Ureter (tissue), 1 donor: ENCODE measurements around the gene ADAM15. TPM values are rescaled to one million over a fixed set of nuclear protein-coding genes. Genes with fewer than 3 reads are reported as not detected.

Experiments used
- DNase-seq: peaks from one replicate; pipeline ENCODE4 v3.0.0-alpha.2; 2020; ENCODE audit warnings: low spot score
- total RNA-seq: library from RNA; stranded (reverse); gene quantifications from one replicate; pipeline ENCODE4 v1.2.4, GENCODE V29; 2023
- donor health status: DM: yes; HTN: yes; CAD: no.

Gene ADAM15
- total RNA-seq, 1 donor from 2014 or later = 152 TPM

DNA sequence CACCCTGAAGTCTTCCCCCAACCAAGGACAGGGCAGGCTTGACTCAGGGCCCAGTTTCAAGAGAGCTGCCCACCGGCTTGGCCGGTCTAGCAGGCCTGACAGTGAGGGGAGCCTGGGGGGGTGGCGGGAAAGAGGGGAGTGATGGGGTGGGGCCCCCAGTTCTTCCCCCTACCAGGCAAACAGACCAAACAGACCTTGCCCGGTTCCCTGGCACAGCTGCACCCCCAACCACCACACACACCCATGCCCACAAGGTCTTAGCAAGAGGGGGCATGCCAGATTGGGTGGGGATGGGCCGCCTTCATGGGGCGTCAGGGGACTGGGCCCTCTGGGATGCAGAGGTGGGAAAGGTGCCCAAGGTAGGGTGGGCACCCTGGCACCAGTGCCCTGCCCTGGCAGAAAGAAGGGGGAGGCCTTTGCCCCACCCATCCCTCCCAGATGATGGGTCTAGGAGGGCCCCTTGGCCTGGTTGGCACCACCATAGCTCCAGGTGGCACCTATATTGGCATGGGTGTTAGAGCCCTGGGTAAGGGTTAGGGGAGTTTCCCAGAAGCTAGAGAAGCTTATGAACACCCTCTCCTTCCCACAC lies 39.6 kb upstream of the ADAM15 start:
- DNase-seq = peak; percentile 85

DNA sequence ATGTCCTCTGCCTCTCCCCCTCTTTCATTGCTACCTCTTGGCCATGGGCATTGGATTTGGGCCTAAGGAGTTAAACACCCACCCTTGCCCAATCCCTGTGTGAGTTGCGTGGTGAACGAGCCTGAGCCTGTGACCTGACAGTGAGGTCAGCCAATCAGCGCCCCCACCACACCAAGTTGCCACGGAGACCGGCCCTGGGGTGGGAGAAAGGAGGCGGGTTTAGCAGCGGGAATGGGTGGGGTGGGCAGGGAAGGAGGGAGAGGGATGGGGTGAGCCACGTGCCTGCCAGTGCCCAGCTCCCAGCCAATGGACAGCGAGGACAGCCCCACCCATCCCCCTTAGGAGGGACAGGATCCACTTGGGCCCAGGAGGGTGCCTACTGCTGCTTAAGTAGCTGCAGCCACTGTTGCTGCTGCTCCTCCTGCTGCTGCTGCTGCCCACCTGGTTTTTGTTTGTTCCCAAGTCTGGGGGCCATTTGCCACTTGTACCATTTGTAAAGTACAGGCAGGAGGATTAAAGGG lies 39.0 kb upstream of the ADAM15 start:
- peak; percentile 94 for DNase-seq

DNA sequence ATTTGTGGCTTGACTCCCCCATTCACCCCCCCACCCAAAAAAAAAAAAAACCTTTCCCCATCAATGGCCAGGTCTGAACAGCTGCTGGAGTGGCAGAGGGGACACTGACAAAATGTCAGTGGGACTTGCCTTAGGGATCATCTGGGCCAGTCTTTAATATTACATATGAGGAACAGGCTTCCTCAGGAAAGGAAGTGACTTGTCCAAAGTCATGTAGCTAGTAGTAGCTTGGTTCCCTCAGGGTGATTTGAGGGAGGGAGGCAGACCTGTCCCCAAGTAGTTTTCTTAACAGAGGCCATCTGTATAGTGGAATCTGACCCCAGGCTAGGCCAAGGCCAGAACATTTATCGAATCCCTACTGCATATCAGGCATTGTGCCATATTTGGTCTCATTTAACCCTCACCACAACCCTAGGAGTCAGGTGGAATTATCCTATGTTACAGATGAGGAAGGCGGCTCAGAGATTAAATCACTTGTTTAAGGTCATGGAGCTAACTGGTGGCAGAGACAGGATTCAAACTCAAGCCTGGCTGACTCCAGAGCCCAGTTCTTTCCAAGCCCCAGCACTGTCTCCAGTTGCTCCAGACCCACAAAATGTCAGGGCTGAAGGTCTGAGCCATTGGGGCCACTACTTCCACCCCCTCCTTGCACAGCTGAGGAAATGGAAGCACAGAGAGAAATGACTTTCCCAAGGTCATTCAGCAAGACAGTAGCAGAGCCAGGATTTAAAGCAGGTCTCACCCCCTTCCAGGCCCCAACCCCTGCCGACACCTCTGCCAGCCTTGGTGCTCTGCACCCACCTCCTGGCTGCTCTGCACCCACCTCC lies 38.1 kb upstream of the ADAM15 start:
- DNase-seq = no peak

DNA sequence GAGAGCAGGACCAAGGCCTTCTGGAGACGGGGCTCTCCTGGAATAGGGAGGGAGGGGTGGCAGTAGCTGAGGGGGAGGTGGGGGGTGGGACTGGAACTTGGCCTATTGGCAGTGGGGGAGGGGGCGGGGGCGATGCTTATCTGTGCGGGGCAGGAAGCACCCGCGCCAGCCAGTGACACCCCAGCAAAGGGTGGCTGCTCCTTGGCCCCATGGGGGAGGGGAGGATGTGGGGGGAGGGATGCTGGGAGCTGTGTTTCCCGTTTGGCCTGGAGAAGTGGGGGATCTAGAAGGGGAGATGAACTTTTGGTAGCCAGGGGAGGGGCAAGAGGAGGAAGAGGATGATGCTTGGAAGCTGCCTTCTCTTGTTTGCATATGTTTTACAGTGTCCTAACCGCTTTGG lies 37.5 kb upstream of the ADAM15 start:
- no peak for DNase-seq

DNA sequence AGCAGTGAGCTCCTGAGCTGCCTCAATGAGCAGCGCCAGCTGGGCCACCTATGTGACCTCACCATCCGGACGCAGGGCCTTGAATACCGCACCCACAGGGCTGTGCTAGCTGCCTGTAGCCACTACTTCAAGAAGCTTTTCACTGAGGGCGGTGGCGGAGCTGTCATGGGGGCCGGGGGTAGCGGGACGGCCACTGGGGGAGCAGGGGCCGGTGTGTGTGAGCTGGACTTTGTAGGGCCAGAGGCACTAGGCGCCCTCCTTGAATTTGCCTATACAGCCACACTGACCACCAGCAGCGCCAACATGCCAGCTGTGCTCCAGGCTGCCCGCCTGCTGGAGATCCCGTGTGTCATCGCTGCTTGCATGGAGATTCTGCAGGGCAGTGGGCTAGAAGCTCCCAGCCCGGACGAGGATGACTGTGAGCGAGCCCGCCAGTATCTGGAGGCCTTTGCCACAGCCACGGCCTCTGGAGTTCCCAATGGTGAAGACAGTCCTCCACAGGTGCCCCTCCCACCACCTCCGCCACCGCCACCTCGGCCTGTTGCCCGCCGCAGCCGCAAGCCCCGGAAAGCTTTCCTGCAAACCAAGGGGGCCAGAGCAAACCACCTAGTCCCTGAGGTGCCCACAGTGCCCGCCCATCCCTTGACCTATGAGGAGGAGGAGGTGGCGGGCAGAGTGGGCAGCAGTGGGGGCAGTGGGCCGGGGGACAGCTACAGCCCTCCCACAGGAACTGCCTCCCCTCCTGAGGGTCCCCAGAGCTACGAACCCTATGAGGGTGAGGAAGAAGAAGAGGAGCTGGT lies 36.2 kb upstream of the ADAM15 start:
- no peak for DNase-seq

DNA sequence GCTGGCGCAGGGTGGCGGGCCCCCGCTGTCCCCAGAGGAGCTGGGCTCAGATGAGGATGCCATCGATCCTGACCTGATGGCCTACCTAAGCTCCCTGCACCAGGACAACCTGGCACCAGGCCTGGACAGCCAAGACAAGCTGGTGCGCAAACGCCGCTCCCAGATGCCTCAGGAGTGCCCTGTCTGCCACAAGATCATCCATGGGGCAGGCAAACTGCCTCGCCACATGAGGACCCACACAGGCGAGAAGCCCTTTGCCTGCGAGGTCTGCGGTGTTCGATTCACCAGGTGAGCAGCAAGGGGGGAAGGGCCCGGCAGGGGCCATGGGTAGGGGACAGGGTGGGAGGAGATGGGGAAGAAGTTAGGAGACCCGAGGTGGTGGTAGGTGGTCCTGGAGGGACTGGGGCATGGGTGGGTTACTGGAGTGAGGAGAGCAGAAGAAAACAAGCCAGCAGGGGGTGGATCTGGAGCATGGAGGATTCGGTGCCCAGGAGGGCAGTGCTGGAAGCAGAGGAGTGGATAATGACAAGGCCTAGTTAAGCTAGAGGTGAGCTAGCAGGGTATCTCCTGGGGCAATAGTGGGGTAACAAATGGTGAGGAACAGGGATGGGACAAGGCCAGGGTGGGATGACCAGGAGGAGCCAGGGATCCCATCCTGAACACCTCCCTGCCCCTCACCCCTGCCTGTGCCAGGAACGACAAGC lies 35.4 kb upstream of the ADAM15 start:
- no peak for DNase-seq

DNA sequence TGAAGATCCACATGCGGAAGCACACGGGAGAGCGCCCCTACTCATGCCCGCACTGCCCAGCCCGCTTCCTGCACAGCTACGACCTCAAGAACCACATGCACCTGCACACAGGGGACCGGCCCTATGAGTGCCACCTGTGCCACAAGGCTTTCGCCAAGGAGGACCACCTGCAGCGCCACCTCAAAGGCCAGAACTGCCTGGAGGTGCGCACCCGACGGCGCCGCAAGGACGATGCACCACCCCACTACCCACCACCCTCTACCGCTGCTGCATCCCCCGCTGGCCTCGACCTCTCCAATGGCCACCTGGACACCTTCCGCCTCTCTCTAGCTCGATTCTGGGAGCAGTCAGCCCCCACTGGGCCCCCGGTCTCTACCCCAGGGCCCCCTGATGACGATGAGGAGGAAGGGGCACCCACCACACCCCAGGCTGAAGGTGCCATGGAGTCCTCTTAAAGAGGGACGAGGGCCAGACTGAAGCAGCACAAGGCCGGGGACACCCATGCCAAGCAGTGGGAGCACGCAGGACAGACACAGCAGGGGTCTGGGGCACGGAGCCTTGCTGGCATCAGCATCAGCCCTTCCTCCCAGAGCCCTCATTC lies 34.8 kb upstream of the ADAM15 start:
- DNase-seq = no peak

DNA sequence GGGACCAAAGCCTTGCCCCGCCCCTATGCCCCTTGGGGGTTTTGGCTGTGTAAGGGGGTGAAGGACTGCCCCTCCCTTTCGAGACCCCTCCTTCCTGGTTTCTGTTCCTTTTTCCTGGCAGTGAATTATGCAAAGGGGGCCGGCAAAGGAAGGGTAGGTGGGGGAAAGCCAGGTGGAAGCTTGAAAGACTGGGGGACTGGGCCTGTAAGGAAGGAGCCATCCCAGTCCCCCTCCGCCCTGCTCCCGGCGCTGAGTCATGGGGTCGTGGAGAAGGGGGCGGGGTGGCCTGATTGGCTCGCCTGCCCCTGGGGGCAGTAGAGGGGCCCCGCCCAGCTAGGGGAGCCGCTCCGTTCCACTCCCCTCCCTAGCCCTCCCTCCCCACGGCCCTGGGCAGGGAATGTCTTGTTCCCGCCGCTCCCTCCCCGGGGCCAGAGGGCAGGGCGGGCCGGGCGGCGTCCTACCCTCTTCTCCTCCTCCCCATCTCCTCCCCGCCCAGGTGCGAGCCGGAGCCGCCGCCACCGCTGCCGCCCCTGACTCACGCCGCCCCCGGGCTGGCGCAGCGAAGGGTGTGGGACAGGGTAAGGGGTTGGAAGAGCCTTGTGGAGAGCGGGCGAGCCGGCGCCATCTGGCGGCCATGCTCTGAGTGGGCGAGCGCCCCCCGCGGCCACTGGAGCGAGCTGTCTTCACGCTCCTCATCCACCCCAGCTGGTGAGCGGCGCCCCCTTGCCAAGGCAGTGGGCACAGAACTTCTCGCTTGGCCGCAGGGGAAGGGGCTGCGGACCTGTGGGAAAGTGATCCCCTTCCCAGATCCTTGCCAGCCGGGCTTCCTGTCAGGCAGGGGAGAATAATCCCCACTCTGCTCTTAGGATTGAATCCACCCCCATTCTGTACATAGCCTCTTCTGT lies 33.8 kb upstream of the ADAM15 start:
- DNase-seq = peak; percentile 94

DNA sequence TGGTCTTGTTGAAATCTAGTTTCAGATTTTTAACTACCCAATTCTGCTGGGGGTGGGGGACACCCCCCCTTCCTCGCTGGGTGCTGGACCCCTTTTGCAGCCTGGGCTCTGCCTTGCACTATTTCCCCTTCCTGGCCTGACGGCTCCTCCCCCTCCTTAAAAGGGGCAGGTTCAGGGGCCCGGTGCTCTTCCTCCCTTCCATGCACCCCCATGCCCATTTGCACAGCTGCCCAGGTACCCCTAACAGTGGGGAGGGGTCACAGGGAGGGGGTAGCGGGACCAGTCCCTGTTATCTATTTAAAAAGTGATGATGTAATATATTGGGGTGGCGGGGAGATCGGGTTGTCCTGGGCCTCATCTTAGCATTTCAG lies 33.2 kb upstream of the ADAM15 start:
- no peak for DNase-seq

DNA sequence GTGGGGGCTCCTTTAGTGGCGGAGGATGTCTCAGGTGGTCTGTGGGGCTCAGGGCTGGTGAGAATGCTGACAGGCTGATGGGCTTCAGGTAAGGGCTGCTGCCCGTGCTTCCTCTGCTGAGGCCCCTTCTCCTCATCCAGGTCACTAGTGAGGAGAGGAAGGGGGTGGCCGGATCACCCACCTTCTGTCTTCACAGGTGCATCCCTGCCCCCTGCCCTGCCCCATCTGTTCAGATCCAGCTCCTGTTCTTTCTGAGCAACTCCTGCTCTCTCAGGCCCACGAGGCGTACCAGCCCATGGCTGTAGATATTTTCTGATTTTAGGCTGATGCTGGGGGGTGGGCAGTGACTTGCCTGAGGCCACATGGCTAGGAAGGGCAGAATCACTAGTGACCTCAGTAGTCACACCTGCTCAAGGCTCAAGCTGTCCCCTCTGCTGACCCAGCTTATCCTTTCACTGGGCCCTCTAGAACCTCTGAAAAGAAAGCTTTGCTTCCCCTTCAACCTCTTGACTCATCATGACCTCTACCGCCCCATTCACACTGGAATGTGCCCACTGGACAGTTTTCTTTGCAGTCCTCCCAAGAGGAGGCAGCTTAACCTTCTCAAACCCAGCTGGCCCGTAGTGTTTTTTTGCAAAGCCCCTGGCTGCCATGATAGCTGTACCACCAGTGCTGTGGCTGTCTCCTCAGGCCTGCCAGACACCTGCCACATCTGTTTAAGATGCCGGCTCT lies 32.3 kb upstream of the ADAM15 start:
- DNase-seq = no peak

DNA sequence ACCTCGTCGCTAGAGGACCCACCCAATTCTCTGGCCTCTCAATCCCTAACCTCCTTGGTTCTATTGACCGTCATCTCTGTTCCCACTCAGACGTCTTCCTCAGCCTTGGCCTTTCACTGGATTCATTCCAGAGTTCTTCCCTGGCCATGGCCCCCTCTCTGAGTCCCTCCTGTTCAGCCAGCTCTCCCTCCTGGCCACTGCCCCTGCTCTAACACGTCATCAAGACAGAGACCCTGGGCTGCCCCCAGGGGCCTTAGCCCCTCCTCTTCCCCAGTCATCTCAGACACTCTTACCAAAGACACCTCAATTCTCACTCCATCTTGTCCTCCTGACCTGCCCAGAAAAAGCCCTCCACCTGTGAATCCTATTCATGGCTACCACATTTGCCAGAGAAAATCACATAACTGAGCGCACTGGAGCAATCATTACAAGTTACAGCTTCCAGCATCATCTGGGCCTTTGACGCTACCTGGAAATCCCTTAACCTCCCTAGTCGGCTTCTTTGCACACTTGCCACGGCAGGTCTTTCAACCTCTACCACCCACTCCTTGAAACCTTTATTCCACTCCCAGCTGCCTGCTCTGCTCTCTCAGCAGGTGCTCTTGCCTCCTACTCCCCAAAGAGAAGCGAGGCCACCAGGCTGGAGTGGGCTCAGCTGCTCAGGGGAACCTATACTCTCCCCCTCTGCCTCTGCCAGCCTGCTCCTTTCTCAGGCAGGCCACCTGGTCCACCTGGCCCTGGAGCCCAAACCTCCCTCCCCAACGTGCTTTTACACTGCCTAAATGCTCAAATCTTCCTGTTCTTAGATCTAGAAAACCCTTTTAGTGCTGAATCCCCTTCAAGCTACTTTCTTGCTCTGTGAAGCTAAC lies 31.5 kb upstream of the ADAM15 start:
- no peak for DNase-seq

DNA sequence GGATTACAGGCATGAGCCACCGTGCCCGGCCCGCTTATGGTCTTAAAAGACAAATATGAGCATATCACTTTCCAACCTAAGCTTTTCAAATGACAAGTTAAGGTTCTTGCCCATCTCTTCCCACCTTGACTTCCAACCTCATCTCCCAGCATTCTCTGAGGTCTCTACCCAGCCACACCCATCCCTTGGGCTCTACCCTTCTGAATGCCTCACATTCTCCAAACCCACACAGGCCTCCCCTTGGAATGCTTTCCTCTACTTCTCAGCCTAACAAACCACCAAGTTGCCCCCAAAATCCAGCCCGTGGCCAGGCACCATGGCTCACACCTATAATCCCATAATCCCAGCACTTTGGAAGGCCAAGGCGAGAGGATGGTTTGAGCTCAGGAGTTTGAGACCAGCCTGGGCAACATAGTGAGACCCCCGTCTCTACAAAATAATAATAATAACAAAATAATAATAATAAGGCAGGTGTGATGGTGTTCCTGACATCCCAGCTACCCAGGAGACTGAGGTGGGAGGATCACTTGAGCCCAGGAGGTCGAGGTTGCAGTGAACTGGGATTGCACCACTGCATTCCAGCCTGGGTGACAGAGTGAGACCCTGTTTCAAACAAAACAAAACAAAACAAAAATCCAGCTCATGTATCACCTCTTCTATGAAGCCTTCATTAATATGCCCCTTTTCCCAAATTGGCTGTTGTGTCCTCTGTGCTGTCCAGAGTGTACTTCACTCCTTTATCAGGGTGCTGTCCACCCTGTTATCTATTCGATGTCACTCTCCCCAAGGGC lies 28.8 kb upstream of the ADAM15 start:
- DNase-seq = no peak

DNA sequence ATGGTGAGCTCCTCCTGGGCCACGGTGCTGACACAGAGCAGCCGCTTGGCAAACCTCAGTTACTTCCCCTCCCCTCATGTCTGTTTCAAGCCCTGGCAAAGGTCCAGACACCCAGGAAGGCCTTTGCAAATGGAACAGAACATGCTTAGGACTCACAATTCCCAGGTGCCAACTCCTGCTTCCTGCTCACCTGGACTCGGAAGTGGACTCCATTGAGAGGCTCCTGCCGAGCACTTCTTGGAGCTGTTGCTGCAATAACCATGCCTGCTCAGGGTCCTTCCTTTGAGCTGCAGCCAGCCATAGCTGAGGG lies 28.2 kb upstream of the ADAM15 start:
- no peak for DNase-seq

DNA sequence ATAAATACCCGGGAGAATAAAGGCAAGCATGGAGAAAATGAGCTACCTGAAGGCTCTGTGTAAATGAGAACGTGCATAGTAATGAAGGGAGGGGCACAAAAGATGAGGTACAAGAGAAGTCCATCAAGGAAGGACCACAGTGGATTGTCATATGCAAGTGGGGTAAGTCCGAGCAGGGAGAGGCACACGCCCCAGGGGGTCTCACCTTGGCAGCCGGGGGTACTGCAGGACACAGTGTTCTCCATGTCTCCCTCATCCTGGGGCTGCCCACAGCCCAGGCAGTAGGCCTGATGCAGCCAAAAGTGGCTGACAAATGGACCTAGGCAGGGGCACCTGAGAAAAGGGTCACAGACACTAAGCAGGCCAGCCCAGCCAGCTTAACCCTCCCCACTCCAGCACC lies 27.5 kb upstream of the ADAM15 start:
- no peak for DNase-seq

DNA sequence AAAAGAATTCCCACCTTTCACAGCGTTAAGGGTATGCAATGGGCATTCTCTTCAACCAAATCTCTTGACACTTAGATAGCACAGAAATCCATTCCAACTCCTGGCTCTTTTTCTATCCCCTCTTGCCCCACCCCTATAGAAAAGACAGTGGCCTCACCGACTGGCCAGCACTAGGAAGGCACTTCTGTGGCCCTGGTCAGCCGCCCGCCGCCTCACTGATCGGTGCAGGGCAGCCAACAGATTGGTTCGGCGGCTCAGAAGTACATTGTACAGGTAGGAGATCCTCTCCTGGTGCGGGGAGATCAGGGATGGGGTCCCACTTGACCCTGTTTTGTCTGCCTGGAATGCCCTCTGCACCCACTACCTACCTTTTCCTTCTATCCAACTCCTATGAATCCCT lies 26.8 kb upstream of the ADAM15 start:
- DNase-seq = no peak

DNA sequence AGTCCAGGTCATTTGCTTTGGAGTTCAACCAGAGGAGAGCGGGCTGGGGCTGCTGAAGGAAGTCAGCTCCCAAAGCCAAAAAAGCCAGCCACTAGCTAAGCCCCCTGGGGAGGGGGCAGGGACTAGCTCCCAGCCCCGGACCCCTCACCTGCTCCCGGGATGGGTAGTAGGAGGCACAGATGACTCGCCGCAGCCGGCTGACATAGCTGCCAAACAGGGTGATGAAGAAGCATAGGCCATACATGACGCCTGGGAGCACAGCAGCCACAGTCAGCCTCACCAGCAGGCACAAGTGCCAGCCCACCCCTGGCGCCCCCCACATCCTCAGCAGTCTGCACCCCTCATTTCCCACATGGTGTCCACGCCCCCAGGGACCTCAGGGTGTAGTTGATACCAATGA lies 25.0 kb upstream of the ADAM15 start:
- DNase-seq = no peak

DNA sequence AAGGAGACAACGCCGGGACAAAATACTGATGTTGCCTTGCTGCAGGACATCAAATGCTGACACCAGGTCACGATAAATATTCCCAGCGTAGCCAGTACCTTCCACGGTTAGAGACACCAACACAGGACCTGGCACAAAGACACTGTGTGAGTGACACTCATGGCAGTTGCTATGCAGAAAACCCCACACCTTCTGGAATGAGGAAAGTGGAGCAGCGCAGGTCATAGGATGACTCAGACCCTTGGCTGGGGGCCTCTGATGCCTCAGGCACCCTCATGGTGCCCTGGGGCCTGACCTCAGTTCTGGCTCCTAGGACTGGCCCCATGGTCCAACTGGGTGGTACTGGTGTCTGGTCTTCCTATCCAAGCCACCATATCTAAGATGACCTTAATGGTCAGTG lies 24.5 kb upstream of the ADAM15 start:
- DNase-seq = no peak
